Erythroblast (primary cell): ENCODE data around the gene GRIPAP1.
"Not testable (repeated sequence)": the region's sequence is repeated elsewhere in the genome, so short reads cannot be mapped to it uniquely, and the experiment has no call there.

Source experiments
- DNase-seq, 2 experiments: peaks; one replicate each; lab custom pipeline; 2025; lab: John Stamatoyannopoulos, UW
- GATA1 ChIP-seq: IDR thresholded peaks from 2 replicates; pipeline ENCODE4 v1.6.1; 2011; ENCODE audit warnings: low read depth, mild to moderate bottlenecking, control low read depth, low read length, moderate library complexity
- POLR2A ChIP-seq: IDR thresholded peaks from 2 replicates; pipeline ENCODE4 v1.6.1; 2011; ENCODE audit warnings: mild to moderate bottlenecking, low read length

GRIPAP1 gene

GRCh38 chrX:49003696-49004095 is 1.6 kb upstream of the GRIPAP1 start:
- TF ChIP-seq GATA1 (no peak), POLR2A (no peak)
- no peak for DNase-seq

DNA sequence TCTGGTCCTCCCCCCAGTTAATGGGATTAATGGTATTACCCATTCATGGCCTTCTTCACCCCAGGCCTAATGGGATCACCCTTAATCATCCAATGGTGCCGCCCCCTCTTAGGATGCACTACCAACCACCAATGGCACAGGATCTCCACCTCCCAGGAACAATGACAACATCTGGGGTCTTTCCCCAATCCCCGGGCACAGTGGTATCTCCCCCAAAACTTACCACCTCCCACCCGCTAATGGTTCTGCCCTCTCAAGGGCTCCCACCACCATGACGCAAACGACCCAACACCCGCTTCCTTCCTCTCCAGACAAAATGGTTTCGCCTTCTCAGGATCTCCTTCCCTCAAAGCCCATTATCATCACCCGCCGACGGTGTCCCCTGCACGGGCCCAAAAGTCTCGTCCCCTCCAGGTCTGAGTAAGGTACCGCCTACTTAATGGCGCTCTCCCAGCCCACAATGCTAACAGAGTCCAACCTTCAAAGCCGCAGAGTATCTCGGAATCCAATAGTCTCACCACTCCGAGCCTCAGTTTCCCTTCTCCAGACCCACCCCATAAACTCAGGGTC is 458 bp downstream of the GRIPAP1 start:
- TF ChIP-seq GATA1 (no peak), POLR2A (no peak)
- DNase-seq = peak; percentile 73 to 75

- TF ChIP-seq POLR2A (no peak), GATA1 (no peak)
- DNase-seq = no peak
Observed at GRCh38 chrX:49000636-49001035, 1.4 kb downstream of the GRIPAP1 start.

DNA sequence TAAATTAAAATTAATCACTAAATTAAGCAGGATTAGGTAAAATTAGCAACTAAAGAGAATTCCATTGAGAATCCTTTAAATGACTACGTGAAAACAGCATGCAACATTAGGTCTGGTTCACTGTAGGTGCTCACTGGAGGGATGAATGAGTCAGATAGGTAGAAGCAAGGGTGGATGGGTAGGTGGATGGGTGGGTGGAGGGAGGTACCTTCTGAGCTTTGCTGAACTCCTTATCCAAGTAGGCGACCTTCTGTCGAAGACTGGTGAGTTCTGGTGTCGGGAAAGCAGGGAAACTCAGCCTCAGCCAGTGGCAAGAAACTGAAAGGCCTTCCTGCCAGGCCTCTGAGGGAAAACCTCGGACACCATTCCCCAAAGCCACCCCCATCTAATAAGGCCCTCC is 3.0 kb downstream of the GRIPAP1 start:
- DNase-seq = no peak
- TF ChIP-seq GATA1 = no peak

DNA sequence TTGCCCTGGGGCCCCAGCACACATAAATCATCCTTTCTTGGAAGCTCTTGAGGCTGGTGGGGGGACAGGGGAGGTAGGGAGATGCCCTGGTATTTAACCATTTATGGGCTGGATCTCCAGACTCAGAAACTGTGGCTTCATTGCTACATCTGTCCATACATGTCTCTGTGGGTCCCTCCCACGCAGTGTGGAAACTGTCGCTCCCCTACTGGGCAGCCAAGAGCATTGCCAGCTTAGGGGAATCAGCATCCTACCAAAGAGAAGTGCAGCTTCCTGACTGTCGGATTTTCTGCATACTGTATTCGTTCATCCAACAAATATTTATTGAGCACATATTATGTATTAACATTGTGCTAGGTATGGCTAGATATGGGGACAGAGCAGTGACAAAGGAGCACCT is 3.7 kb downstream of the GRIPAP1 start:
- no peak for DNase-seq
- TF ChIP-seq GATA1 (no peak), POLR2A (no peak)

DNA sequence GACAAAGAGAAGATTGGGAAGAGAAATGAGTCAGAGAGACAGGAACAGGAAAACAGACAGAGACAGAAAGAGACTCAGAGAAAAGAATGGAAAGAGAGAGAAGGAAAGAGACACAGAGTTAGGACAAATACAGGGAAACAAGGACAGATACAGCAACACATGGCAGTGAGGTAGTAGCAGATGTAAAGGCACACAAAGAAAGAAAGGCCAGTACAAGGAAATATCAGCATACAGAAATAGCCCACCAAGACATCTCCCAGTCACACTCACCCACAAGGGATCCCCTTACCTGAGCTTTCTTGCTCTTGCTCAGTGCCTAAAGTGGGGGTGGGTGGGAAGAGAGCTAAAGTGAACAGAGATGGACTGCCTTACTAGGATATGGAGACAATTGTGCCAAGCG is 4.2 kb downstream of the GRIPAP1 start:
- DNase-seq = no peak
- TF ChIP-seq GATA1 = no peak

GRCh38 chrX:48997455-48997854 is 4.6 kb downstream of the GRIPAP1 start:
- no peak for DNase-seq
- TF ChIP-seq GATA1 = no peak
- no peak for TF ChIP-seq POLR2A

DNA sequence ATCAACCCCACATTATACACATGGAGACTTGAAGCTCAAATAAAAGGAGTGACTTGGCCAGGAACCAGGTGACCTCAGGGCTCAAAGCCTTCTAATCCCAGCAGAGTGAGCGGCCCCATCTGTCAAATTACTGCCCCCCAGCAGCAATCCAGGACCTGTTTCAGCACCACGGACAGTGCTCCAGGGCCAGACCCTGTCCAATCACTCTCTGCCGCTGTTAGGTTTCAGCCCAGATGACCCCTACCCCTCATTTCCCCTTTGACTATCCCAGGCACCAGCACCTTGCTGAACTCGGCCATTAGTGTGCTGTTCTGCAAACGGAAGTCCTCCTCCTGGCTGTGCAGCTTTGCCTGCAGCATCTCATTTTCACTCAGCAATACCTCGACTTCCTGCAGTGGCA is 5.1 kb downstream of the GRIPAP1 start:
- DNase-seq = peak; percentile 15 to 29

DNA sequence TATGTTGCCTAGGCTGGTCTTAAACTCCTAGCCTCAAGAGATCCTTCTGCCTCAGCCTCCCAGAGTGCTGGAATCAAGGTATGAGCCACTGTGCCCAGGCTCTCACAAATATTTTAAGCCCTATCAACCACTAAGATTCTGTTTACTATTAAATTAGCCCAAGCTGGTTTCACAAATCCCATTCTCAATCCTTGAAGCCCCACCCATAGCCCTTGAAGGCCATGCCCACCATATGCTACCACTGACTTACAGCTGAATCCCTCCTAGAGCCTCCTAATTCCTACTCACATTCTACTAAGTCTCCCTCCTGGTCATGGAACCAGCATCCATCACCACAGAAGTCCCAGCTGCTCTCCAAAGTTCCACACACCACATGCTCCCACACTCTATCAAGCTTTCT is 9.7 kb downstream of the GRIPAP1 start:
- no peak for DNase-seq
- no peak for TF ChIP-seq POLR2A
- TF ChIP-seq GATA1 = no peak

More for the DNA sequence above, 5.1 kb downstream of the GRIPAP1 start:
- TF ChIP-seq POLR2A (no peak), GATA1 (no peak)

DNA sequence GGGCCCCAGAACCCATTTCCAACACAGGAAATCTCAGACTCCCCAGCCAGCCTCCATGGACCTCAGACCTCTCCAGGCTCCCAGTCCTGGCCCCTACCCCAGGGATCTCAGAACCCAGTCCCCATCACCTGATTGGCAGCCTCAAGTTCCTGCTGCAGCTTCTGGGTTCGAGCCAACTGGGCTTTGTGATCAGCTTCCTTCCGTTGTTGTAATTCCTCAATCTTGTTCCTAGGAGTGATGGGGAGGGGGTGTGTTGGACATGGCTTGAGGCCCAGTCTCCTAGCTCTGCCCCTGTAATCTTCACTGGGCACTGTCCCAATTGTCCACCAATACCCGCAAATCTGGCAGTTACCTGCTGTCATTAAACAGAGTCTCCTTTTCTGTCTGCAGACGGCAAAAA is 12.6 kb downstream of the GRIPAP1 start:
- TF ChIP-seq GATA1 (no peak), POLR2A (no peak)
- no peak for DNase-seq

- TF ChIP-seq GATA1 (no peak), POLR2A (no peak)
- no peak for DNase-seq
Observed at GRCh38 chrX:48983896-48984295, 18.2 kb downstream of the GRIPAP1 start.

DNA sequence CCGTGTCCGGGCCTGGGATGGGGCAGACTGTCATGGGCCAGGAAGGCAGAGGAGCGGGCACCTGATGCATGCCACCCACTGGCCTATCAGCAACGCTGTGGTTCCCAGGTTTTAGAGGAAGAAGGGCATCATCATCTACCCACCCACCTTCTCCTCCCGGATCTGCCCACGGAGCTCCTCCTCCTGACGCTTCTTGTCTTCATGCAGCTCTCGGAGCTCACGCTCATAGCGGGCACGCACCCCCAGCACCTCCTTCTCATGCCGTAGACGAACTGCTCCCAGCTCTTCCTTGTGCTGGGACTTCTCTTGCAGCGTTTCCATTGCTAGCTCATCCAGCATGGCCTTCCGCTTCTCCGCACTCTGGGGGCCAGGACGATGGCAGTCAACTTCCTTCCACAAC is 19.0 kb downstream of the GRIPAP1 start:
- DNase-seq = no peak
- TF ChIP-seq POLR2A = no peak
- no peak for TF ChIP-seq GATA1

DNA sequence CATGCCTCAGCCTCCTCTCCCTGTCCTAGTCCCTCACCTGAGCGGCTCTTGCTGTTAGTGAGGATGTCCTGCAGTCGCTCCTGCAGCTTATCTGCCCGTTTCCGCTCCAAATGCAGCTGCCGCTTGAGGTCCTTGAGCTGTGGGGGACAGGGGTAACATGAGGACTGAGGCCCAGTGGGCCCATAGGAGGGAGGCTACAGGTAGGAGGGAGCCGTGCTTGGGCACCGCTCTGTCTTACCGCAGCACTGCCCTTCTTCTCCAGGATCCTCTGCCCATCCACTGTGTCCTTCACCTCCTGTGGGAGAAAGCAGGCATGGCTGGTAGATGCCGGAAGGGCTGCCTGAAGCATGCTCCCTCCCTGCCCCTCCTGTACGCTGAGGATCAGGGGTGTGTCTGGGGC is 20.9 kb downstream of the GRIPAP1 start:
- TF ChIP-seq POLR2A (no peak), GATA1 (no peak)
- no peak for DNase-seq

- DNase-seq = not testable (repeated sequence)
Observed at GRCh38 chrX:48980341-48980740, 21.7 kb downstream of the GRIPAP1 start.

GRCh38 chrX:48978226-48978625 is 23.8 kb downstream of the GRIPAP1 start:
- no peak for DNase-seq
- TF ChIP-seq POLR2A (no peak), GATA1 (no peak)

DNA sequence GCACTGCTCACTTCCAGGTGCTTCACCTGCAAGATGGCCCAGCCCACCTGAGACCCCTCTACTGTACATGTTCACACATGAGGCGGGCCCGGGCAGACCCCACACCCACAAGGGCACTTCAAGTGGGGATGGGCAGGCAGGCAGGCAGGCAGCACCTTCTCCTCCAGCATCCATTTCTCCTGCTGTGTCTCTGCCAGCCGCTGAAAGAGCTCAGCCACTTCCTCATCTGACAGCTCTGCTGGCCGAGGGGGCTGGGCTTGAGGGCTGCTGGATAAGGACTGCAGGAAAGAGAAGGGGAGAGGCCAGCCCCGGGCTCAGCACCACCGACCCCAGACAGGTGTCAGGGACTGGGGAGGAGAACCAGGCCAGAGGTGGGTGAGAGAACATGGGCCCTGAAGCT is 26.0 kb downstream of the GRIPAP1 start:
- TF ChIP-seq GATA1 = no peak
- DNase-seq = no peak

- no peak for DNase-seq
- TF ChIP-seq POLR2A = no peak
- TF ChIP-seq GATA1 = no peak
Observed at GRCh38 chrX:48975541-48975940, 26.5 kb downstream of the GRIPAP1 start.

GRCh38 chrX:48975041-48975440 is 27.0 kb downstream of the GRIPAP1 start:
- no peak for TF ChIP-seq POLR2A
- no peak for TF ChIP-seq GATA1
- no peak for DNase-seq
